GDM1 (cell line): ENCODE results near the gene TMEM108.

Source experiments
- DNase-seq: peaks from one replicate; lab custom pipeline; 2025; lab: John Stamatoyannopoulos, UW

Gene TMEM108

DNA sequence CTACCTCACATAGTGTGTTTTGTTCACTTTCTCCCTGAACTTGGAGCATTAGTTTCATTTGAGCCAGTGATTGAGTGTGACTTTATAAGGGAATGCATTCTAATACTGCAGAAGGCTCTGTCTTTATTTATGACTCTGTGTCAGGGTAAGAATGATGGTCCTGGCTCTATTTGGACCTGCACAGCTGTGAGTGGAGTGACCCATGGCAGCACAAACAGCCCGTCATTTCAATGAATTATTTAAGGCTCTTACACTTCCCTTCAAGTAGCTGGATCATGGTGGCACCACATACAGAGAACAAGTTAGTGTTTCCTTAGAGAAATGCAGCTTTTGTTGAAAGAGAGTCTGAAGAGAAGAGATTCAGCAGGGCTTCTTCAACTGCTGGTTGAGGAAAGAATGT is 16.4 kb downstream of the TMEM108 start:
- DNase-seq = no peak

DNA sequence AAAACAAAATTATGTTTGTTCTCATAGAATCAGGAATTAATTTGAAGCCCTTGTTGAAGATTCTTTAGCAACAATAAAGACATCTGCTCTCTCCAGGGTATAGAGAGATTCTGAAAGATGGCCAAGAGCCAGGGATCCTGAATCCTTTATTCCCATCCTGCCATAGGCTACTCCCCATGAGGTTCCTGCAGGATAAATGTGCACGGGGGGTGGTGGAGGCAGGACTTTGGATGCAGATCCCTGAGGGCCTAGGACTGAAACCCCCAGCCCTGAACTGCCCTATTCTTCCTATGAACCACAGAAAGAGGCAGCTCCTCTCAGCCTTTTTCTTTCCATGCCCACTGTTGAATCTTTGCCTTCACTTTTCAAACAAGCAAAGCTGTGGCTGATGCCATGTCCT is 17.1 kb downstream of the TMEM108 start:
- no peak for DNase-seq

DNA sequence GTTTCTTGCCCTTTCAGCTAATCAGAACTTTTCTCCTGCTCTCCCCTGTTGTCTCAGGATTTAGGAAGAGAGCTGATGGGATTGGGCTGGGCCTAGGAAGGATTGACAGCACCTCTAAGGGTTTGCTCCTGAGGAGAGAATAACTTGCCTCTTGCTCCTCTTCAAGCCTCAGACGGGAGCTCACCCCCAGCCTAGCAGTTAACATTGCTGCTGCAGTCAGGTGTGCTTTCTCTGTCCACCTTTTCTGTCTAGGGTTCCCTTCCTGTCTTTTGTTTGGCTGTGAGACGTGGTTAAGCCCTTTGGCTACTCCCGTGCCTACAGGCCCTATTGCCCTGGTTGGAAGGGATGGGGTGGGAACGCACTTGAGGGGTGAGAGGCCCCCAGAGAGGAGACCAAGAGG is 20.1 kb downstream of the TMEM108 start:
- DNase-seq = no peak

DNA sequence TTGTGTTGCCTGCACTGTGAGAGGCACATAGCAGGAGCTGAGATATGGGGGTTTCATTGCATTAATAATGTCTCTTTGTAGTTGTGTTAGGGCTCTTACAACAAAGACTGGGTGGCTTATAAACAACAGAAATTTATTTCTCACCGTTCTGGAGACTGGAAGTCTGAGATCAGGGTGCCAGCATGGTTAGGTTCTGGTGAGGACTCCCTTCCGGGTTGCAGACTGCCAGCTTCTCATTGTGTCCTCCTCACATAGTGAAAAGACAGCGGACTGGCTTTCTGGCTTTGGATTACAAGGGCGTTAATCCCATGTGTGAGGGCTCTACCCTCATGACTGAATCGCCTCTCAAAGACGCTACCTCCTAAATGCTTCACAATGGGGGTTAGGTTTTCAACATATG is 20.6 kb downstream of the TMEM108 start:
- no peak for DNase-seq

DNA sequence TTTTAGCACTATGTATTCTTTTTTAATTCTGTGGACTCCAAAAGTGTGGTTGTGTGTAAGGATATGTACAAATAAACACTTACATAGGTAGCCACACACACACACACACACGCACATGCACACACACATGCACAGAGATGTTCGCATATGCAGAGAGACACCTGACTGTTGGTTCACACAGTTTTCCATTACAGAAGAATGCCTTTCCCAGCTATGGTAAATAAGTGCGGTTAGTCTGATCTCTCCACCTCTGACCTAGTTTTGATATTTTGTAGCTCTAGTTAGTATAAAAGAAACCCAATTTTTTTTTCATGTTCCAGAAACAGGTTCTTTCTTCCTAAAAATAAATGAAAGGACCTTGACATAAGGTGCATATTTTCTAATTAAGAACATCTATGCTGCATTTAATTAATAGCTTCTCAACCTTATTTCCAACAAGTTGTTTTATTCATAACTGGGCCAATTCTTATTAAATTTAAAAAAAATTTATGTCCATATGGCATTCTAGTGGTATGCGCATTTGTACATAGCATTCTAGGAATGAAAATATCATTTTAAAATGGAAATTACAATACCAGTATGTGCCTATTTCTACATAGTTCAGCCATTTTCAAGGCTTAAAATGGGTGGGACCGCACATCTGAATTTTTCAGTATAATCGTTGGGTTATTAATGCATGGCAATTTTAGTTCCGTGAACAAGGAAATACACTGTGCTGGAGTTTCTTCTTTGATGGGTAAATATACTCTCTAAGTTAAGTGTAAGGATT is 27.2 kb downstream of the TMEM108 start:
- no peak for DNase-seq

DNA sequence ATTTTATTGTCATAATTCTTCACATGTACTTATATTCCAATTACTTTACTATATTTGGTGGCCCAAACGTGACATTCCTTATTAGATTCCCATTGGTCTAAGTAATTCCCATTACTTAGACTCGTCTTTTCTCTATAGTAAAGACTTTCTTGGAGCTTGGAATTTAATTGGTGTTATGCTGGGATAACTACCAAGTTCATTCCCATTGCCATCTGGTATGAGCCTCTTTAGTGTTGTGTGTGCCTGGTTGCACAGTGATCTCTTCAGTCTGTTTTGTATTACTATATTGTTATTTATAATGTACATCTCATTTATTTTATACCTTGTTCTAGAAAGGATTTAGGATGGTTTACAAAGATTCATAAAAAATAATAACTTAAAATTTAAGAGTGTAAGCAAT is 27.8 kb downstream of the TMEM108 start:
- DNase-seq = no peak

DNA sequence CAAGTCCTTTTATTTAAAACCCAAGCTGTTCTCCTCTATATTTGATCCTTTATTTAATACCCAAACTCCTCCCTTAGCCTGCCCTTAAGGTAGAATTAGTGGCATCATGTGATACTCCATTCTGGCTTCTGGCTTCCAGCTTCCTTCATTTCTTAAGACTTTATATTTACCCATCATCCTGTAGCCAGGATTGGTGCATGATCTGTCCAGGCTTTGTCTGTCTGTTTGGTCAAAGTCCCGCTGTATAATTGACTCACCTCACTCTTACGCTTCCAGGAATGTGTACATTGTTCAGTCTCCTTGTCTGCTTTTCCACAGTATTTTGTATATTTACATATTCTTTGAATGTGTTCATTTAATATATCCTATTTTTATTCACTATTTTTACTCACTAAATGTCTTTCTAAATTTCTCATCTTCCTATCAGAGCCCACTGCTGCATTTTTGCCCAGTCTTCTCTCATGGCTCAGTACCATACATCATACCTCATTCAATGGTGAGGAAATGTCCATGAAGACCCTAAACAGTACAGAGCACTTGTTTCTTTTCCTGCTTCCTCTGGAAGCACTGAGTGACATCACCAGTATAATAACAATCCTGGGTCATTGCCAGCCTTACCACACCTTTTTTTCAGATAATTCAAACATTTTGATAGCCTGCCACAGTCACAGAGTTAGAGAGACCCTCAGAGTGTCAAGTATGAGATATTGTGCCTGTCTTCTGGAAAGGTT is 31.5 kb downstream of the TMEM108 start:
- DNase-seq = no peak

DNA sequence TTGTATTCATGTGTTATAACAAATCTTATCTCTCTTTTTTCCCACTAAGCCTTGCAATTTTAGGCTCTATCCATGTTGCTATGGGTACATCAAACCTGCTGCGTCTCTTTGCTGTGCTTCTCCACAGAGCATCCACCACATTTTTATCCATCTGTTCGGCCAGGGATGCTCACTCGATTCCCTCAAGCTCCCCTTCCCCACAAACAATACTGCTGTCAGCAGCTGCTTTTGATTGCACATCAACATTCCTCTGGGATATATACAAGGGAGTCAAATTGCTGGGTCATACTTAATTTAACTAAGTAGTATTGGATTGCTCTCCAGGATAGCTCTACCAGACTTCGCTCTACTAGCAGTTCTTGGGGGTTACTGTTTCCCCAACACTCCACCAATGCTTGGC is 36.8 kb downstream of the TMEM108 start:
- no peak for DNase-seq

DNA sequence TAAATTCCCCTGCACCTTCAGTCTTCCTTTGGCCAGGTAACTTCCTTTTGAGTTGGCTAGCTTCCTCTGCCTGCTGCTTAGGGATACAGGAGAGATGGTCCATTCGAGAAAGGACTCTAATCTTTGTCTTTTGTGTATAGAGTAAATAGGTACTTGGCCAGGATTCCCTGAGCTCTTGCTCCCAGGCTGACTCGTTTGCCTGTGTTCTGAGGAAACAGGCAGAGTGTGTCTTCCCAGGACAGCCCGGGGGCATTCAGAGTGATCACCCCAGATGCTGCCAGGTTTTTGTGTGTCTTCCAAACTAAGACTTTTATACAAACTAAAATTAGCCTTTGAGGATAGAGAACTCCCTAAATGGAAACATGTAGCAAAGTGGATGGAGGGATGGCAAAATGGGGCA is 39.5 kb downstream of the TMEM108 start:
- DNase-seq = no peak

DNA sequence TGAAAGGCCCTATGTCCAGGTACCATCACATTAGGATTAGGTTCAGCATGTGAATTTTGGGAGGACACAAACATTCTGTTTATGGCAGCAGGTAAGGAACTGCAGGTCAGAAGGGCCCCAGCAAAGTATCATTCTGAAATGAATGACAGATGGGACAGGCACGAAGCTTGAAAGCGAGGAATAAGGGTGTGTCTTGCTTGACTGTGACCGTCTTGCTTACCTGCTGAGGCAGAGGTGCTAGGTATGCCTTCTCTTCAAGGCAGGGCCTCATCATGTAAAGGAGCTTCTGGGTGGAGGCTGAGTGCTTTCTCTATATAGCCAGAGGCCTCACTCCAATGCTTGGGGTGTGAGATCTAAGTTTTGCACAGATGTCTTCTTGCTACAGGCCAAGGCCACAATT is 41.4 kb downstream of the TMEM108 start:
- DNase-seq = no peak

DNA sequence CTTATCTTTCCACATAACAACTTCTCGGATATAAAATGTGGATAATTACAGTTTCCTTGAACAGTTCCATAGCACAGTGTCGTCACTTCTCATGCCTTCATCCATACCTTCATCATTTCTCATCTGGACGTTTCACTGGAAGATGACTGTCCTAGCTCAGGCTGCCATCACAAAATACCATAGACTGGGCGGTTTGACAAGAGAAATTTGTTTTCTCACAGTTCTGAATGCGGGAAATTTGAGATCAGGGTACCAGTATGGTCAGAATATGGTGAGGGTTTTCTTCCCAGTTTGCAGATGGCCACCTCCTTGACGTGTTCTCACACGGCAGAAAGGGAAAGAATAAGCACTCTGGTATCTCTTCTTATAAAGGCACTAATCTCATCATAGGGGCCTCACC is 42.8 kb downstream of the TMEM108 start:
- no peak for DNase-seq

DNA sequence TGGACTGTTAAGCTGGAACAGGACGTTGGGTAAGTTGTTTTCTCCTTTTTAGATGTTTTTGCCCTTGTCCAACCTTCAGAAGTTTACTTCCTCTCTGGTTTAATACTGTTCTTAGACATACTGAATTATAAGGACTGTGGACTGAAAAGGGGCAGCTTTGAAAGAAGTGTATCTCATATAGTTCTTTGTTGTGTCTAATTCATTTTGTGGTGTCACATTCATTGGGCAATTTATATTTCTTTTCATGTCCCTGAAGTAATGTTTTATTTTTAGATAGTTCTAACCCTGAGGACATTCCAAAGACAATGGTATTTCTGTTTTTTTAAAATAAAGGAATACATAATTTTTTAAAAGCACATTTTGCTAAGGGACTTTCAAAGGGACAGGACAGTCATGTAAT is 45.2 kb downstream of the TMEM108 start:
- DNase-seq = no peak

DNA sequence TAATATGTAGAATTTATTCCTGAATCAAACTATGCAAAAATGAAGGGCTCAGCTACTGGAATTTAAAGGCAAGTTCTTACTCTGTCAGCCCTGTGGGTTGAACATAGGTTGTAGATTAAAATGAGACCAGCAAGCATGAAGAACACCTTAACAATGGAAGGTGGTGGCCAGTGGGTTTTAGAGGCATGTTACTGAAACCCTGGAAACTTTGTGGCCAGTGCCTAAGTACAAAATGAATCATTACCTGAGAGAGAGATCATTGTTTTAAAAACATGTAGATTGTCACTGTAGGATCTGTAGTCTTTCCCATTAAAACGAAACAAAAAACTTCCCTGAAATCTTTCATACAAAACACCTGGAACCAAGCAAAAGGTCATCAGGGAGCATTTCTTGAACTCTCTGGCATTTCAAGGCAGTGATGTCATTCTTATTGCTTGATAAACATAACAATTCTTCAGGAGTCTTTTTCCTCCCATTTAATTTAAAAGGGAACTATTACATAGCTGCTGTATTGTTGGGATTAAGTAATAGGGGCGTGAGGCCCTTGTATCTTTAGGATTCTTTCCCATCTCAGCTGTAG is 51.8 kb downstream of the TMEM108 start:
- no peak for DNase-seq

DNA sequence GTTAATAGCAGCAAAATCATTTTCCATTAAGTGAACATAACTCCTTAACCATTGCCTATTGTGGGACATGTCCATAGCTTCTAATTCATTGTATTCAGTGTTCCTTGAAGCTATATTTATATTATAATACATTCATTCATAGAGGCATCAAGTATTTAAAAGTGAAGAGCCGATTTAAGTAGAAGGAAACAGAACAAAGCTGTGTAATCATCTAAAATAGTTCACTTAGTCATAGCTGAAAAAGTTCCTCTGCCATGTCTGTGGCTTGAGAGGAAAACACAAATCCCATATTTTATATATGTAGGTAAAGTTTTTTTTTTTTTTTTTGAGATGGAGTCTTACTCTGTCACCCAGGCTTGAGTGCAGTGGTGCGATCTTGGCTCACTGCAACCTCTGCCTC is 54.5 kb downstream of the TMEM108 start:
- DNase-seq = no peak

DNA sequence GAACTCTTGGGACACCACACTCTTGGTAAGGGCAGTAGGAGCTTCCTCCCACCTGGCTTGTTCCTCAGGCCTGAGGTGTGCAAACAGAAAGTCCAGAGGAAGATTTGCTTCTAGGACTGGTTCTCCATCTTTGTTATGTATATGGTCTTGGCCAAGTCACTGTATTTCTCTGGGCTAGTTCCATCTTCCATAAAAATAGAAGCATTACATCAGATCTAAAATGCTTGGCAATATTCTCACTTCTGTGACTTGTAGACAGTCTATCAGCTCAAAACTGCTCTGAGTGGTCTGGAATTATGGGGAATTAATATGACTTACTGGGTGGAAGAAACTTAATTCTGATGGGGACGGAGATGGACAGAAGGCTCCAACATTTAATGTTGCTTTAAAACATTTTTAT is 55.2 kb downstream of the TMEM108 start:
- no peak for DNase-seq

DNA sequence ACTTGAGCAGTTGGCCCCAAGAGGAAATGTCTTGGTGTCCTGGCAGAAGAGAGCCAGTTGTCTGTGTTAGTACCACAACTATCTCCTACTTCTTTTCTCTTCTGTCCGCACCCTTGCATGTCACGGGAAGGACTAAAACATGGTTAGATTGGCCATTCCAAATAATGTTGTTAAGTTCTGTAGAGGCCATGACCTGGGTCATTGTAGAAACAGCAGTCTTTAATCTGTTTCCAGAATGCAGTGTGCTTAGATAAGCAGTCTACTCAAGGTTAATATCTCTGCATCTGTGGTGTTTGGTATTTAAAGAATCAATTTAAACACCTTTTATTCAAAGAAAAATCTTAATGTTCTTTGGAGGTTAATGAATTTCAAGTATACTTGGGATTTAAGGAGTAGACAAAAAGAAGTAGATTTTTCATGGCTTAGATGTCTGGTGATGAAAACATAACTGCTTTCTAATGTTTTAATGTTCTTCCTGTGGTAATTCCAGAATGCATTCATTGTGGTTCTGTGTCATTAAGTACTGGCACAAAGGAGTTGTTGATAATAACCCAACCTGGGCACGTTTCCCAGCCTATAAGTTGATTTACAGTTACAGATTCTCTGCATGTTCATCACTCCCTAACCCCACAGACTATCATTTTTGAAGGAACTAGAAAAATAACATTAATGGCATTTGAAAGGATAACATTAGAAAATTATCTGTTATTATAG is 58.9 kb downstream of the TMEM108 start:
- no peak for DNase-seq

DNA sequence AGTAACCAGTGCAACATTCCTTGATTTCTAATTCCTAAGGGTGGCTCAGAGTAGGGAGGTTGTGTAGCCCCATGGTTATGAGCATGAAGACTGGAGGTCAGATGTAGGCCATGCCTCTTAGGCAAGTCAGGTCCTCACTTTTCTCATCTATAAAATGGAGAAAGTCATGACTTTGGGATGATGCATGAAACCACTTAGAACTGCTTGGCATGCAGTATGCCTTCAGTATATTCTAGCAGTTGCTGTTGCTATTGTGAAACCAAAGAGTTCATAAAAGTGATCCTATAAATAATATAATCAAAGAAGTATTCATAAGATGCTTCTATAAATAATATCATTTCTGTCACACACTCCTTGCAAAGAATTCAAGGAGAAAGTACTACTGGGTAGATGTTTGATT is 65.5 kb downstream of the TMEM108 start:
- no peak for DNase-seq

DNA sequence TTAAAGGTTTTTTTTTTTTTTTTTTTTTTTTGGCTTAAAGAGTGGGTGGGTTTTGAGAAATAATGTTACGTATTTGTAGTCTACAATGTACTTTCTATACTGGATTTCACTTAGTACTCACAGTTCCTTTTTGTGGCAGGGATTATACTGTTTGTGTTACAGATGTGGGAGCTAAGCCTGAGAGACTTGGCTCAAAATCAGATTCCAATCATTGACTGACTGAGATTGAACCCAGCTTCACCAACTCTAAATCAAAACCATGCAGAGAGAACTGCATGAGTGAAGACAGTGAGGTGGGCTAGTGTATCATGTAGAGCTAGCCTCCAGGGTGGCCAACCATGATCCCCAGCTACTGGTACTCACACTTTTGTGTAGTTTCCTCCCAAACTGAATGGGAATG is 68.0 kb downstream of the TMEM108 start:
- DNase-seq = no peak

DNA sequence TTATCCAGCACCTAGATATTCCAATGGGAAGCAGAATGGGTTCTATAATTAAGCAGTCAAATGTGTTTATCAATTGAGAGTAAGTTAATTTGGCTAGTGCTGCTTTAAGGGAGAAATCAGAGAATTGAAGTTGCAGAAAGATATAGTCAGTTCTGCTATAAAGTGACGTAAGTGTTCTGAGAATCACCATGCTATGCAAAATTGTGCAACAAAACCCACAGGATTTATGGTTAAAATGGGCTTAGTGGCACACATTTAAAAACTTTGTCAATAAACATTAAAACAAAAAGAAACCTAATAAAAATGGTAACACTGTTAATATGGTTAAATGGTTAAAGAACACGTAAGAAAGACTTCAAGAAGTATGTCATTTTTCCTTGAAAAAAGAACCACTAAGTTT is 74.5 kb downstream of the TMEM108 start:
- DNase-seq = no peak

DNA sequence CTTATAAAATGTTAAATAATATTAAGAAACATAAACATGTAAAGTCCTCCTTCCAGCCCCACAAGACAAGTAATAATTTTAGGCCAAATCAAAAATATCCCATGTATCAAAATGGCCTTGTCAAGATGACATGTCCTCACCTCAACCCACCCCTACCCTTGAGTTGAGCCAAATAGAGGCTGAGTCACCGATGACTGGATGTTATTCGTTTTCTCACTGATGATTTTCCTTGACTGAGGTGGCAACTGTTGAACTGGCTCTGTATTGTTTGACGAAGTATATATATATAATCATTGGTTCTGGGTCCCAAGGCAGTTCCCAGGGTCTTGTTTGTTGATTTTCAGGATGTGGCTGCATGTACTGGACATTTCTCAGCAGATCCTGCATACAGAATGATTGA is 75.3 kb downstream of the TMEM108 start:
- DNase-seq = no peak

DNA sequence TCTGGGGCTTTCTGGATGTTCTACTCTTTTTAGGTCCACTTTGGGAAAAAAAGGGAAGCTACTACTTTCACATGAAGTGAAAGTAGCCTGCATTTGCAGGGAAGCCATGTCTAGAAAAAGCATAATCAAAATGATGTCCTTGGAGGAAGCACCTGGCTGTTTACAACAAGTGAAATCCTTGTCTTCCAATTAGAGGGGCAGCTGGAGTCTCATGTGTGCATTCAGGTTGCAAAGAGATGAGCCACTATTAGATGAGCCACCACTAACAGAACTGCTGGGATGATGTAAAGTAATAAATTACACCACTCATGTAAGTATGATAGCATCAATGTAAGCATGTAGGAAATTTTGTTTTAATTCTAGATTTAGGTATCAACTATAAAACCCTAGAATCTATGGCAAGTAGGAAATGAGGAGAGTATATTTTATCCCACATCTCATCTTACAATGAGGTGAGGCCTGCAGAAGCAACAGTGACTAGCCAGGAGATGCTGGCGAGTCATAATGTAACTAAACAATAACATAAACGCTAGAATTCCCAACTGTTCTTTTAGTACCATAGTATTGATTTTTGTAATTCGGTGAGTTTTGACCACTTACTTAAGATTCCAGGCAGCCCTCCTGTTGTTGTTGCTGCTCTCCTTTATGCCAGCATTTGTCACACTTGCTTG is 75.9 kb downstream of the TMEM108 start:
- no peak for DNase-seq

DNA sequence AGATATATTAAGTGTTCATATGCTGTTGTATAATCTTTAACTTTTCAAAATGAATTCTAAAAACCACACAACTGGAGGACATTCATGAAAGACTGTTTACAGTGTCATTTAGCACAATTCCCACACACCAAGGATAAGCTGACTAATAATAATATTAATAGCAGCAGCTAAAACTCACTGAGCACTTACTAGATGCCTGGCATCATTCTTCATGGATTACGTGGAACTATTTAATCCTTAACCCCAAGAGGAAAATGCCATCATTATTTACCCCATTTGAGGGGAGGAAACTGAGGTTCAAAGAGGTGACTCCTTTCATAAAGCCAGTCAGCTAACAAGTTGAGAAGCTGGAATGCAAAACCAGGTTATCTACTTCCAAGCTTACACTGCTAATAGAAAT is 77.0 kb downstream of the TMEM108 start:
- DNase-seq = no peak
